ENCODE measurements around the gene NALCN.

Gene NALCN

DNA sequence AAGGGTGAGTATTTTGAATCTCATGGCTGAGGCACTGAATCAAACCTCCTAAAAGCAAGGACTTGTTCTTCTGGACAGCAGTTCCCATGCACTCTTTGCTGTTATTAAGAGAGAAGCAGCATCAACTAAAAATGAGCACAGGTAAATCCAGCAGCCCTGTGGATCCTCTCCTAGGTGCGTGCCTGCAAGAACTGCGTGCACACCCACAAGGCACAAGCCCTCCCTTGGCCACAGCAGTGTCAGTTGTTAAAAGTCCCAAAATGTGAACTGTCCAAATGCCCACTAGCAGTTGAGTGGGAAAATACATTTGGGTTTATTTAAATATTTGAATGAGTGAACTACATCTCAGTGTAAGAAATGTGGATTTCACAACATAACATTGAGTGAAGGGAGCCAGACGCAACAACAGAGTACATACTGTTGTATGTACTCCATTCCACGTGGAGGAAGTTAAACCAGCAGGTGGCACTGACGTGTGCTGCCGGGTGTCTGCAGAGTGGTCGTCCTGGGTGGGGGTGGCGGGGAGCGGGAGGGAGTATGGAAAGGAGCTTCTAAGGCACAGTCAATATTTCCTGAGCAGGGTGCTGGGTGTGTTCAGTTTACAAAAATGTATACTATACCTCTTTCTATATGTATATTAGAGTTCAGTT lies 266.4 kb downstream of the NALCN start:
- H3K14ac ChIP-seq (ENCODE audit: low read length in 2 of 2): no peak overlapping the region
- H4K8ac ChIP-seq (ENCODE audit: low read length): peak overlapping the region; percentile 42
- DNase-seq: peak; percentile 32
- H2AK5ac ChIP-seq (ENCODE audit: low read length, severe bottlenecking): no peak overlapping the region
- H4K91ac ChIP-seq (ENCODE audit: low read length): no peak overlapping the region
- no peak overlapping the region for H3K18ac ChIP-seq (ENCODE audit: low read depth in 1 of 2, low read length in 2 of 2)
- H3K9ac ChIP-seq (ENCODE audit: low read length): no peak overlapping the region
- peaks cover 3% of the 10 kb centered on the region for H3K4me1 ChIP-seq (ENCODE audit: control insufficient read depth, insufficient read depth, low read depth, low read length)
- H3K79me1 ChIP-seq (replicated peaks; ENCODE audit: low read length, poor library complexity, severe bottlenecking): no peaks in the 10 kb centered on the region
- no peak overlapping the region for H3K4me2 ChIP-seq (ENCODE audit: low read length, poor library complexity, severe bottlenecking)
- no peak overlapping the region for H2BK5ac ChIP-seq (ENCODE audit: low read depth, low read length, poor library complexity, severe bottlenecking)
- no peak overlapping the region for H3K23ac ChIP-seq (ENCODE audit: low read length in 2 of 2)
- 49% methylated on average over 6 of the region's 9 CpGs for WGBS
- no peak overlapping the region for H3K4ac ChIP-seq (ENCODE audit: low read depth in 1 of 2, low read length in 2 of 2)
- no peak overlapping the region for H2AFZ ChIP-seq (ENCODE audit: low read depth, low read length)
- no peak overlapping the region for H2BK120ac ChIP-seq (ENCODE audit: low read depth, low read length)
- H3K27me3 ChIP-seq (ENCODE audit: control insufficient read depth in 1 of 2, insufficient read depth in 1 of 2, low read length in 2 of 2): no peaks in the 10 kb centered on the region
- H3K9me3 ChIP-seq (ENCODE audit: control insufficient read depth, low read length): no peaks in the 10 kb centered on the region
- H3K36me3 ChIP-seq (ENCODE audit: control insufficient read depth in 1 of 2, insufficient read depth in 2 of 2, low read depth in 1 of 2, low read length in 2 of 2): no peaks in the 10 kb centered on the region
- H2BK15ac ChIP-seq (ENCODE audit: low read depth, poor library complexity, severe bottlenecking): no peak overlapping the region
- no peak overlapping the region for H3K4me3 ChIP-seq (ENCODE audit: insufficient read depth in 1 of 2, low read depth in 1 of 2, low read length in 2 of 2)
- no peak overlapping the region for H3K27ac ChIP-seq (ENCODE audit: low read length, poor library complexity, severe bottlenecking)
- no peak overlapping the region for H2BK12ac ChIP-seq (ENCODE audit: low read length in 2 of 2)

DNA sequence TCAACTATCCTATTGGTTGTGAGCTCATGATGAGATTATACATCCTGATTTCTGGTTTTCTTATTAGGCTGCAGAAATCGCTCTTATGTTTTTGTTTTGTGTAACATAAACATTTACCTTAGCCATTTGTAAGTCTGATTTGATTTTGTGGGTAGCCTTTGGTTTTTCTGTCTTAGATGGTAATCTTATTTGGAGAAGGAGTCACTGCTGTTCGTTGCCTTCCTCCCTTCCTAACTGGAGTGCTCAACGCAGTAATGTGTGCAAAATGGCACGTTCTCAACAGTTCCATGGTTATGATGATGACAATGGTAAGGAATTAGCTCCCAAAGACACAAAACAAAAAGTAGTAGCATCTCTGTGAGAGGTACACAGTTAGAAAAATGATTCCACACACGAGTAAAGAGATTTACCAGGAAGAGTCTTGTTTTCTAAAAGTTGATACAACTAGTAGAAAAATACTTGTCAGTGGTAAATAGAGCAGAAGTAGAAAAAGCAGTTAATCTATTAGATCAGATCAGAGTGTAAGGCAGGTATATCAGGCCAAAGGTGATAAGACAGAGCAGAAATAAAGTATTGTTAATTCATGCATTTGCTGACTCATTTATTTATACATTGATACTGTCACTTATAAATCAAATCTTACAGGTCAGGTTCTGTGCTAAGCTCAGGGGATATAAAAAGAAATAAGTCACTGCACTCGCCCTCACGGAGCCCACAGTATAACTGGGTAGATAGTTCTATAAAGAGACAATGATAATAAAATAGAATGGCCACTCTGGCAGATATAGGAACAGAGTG lies 270.0 kb downstream of the NALCN start:
- no peak for DNase-seq
- H3K4me1 ChIP-seq (ENCODE audit: control insufficient read depth, insufficient read depth, low read depth, low read length): peaks cover 3% of the 10 kb centered on the region
- H2AFZ ChIP-seq (ENCODE audit: low read depth, low read length): no peak overlapping the region
- WGBS: 81% methylated on average over 7 of the region's 7 CpGs
- no peak overlapping the region for H3K18ac ChIP-seq (ENCODE audit: low read depth in 1 of 2, low read length in 2 of 2)
- H3K23ac ChIP-seq (ENCODE audit: low read length in 2 of 2): no peak overlapping the region
- H2BK12ac ChIP-seq (ENCODE audit: low read length in 2 of 2): no peak overlapping the region
- no peaks in the 10 kb centered on the region for H3K79me1 ChIP-seq (replicated peaks; ENCODE audit: low read length, poor library complexity, severe bottlenecking)
- H4K91ac ChIP-seq (ENCODE audit: low read length): no peak overlapping the region
- H3K36me3 ChIP-seq (ENCODE audit: control insufficient read depth in 1 of 2, insufficient read depth in 2 of 2, low read depth in 1 of 2, low read length in 2 of 2): no peaks in the 10 kb centered on the region
- no peak overlapping the region for H2AK5ac ChIP-seq (ENCODE audit: low read length, severe bottlenecking)
- H3K4me3 ChIP-seq (ENCODE audit: insufficient read depth in 1 of 2, low read depth in 1 of 2, low read length in 2 of 2): no peak overlapping the region
- no peak overlapping the region for H3K14ac ChIP-seq (ENCODE audit: low read length in 2 of 2)
- H3K27ac ChIP-seq (ENCODE audit: low read length, poor library complexity, severe bottlenecking): no peak overlapping the region
- H3K9me3 ChIP-seq (ENCODE audit: control insufficient read depth, low read length): no peaks in the 10 kb centered on the region
- H2BK15ac ChIP-seq (ENCODE audit: low read depth, poor library complexity, severe bottlenecking): no peak overlapping the region
- no peak overlapping the region for H3K4me2 ChIP-seq (ENCODE audit: low read length, poor library complexity, severe bottlenecking)
- H4K8ac ChIP-seq (ENCODE audit: low read length): no peak overlapping the region
- H2BK5ac ChIP-seq (ENCODE audit: low read depth, low read length, poor library complexity, severe bottlenecking): no peak overlapping the region
- H3K27me3 ChIP-seq (ENCODE audit: control insufficient read depth in 1 of 2, insufficient read depth in 1 of 2, low read length in 2 of 2): no peaks in the 10 kb centered on the region
- no peak overlapping the region for H3K4ac ChIP-seq (ENCODE audit: low read depth in 1 of 2, low read length in 2 of 2)
- H3K9ac ChIP-seq (ENCODE audit: low read length): no peak overlapping the region
- no peak overlapping the region for H2BK120ac ChIP-seq (ENCODE audit: low read depth, low read length)

DNA sequence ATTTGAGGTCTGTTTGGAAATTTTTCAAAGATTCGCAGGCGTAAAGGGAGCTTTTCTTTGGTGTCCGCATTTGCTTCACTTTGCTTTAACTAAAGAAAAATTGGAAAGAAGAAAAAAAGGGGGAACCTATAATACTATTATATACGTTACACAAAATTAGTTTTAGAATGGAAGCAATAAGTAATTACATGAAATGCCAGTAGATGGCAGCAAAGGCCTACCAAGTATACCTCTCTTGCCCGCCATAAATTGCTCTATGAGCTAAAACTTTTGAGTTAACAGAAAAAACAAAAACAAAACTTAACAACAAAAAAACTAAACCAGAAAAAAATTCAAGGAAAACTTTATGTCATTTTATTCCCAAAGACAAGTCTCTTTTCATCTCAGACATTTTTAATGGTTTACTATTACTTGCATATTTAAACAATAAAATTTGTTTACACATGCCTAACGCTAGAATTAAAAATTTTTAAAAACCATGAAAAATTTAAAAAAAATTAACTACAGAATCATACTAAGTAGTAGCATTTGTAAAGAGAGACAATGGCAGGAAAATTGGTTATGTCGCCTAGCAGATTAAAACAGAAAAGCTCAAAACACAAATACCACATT lies 271.4 kb downstream of the NALCN start:
- H2BK120ac ChIP-seq (ENCODE audit: low read depth, low read length): no peak overlapping the region
- H3K9me3 ChIP-seq (ENCODE audit: control insufficient read depth, low read length): no peaks in the 10 kb centered on the region
- H4K91ac ChIP-seq (ENCODE audit: low read length): no peak overlapping the region
- no peaks in the 10 kb centered on the region for H3K79me1 ChIP-seq (replicated peaks; ENCODE audit: low read length, poor library complexity, severe bottlenecking)
- DNase-seq: peak; percentile 57
- H3K14ac ChIP-seq (ENCODE audit: low read length in 2 of 2): no peak overlapping the region
- no peak overlapping the region for H4K8ac ChIP-seq (ENCODE audit: low read length)
- H2AK5ac ChIP-seq (ENCODE audit: low read length, severe bottlenecking): no peak overlapping the region
- H3K18ac ChIP-seq (ENCODE audit: low read depth in 1 of 2, low read length in 2 of 2): no peak overlapping the region
- H2BK15ac ChIP-seq (ENCODE audit: low read depth, poor library complexity, severe bottlenecking): no peak overlapping the region
- 3% methylated on average over 3 of the region's 7 CpGs for WGBS
- no peak overlapping the region for H2BK12ac ChIP-seq (ENCODE audit: low read length in 2 of 2)
- no peak overlapping the region for H3K9ac ChIP-seq (ENCODE audit: low read length)
- no peak overlapping the region for H2AFZ ChIP-seq (ENCODE audit: low read depth, low read length)
- peaks cover 1% of the 10 kb centered on the region for H3K4me1 ChIP-seq (ENCODE audit: control insufficient read depth, insufficient read depth, low read depth, low read length)
- no peaks in the 10 kb centered on the region for H3K36me3 ChIP-seq (ENCODE audit: control insufficient read depth in 1 of 2, insufficient read depth in 2 of 2, low read depth in 1 of 2, low read length in 2 of 2)
- no peak overlapping the region for H3K23ac ChIP-seq (ENCODE audit: low read length in 2 of 2)
- no peak overlapping the region for H3K27ac ChIP-seq (ENCODE audit: low read length, poor library complexity, severe bottlenecking)
- H3K4me2 ChIP-seq (ENCODE audit: low read length, poor library complexity, severe bottlenecking): no peak overlapping the region
- H3K4me3 ChIP-seq (ENCODE audit: insufficient read depth in 1 of 2, low read depth in 1 of 2, low read length in 2 of 2): no peak overlapping the region
- no peak overlapping the region for H3K4ac ChIP-seq (ENCODE audit: low read depth in 1 of 2, low read length in 2 of 2)
- no peak overlapping the region for H2BK5ac ChIP-seq (ENCODE audit: low read depth, low read length, poor library complexity, severe bottlenecking)
- no peaks in the 10 kb centered on the region for H3K27me3 ChIP-seq (ENCODE audit: control insufficient read depth in 1 of 2, insufficient read depth in 1 of 2, low read length in 2 of 2)

DNA sequence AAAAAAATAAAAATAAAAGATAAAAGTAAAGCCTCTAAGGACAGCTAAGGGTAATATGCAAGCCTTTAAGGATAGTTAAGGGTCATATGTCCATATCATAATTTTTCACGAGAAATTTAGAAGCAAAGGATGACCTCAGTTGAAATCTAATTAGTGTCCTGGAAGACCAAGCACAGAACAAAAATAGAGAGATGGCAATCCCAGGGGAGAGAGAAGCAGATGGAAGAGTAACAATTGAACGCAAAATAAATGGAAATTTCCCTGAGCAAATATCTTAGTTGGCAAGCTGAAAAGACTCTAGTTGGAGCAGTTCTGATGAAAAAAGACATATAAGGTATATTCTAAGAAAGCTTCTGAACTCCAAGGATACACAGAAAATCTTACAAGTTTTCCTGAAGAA lies 275.4 kb downstream of the NALCN start:
- Histone ChIP-seq H2BK120ac (ENCODE audit: low read depth, low read length) (no peak overlapping the region), H3K27ac (ENCODE audit: low read length, poor library complexity, severe bottlenecking) (no peak overlapping the region), H2BK5ac (ENCODE audit: low read depth, low read length, poor library complexity, severe bottlenecking) (no peak overlapping the region), H3K9me3 (ENCODE audit: control insufficient read depth, low read length) (no peaks in the 10 kb centered on the region), H2AFZ (ENCODE audit: low read depth, low read length) (no peak overlapping the region), H3K14ac (ENCODE audit: low read length in 2 of 2) (no peak overlapping the region), H3K4me1 (ENCODE audit: control insufficient read depth, insufficient read depth, low read depth, low read length) (no peaks in the 10 kb centered on the region), H4K91ac (ENCODE audit: low read length) (no peak overlapping the region), H3K4me2 (ENCODE audit: low read length, poor library complexity, severe bottlenecking) (no peak overlapping the region), H3K18ac (ENCODE audit: low read depth in 1 of 2, low read length in 2 of 2) (no peak overlapping the region), H2BK12ac (ENCODE audit: low read length in 2 of 2) (no peak overlapping the region), H3K27me3 (ENCODE audit: control insufficient read depth in 1 of 2, insufficient read depth in 1 of 2, low read length in 2 of 2) (peaks cover 0 to 6% of the 10 kb centered on the region in 2 experiments), H3K4ac (ENCODE audit: low read depth in 1 of 2, low read length in 2 of 2) (no peak overlapping the region), H3K79me1 (replicated peaks; ENCODE audit: low read length, poor library complexity, severe bottlenecking) (no peaks in the 10 kb centered on the region), H3K4me3 (ENCODE audit: insufficient read depth in 1 of 2, low read depth in 1 of 2, low read length in 2 of 2) (no peak overlapping the region), H3K36me3 (ENCODE audit: control insufficient read depth in 1 of 2, insufficient read depth in 2 of 2, low read depth in 1 of 2, low read length in 2 of 2) (no peaks in the 10 kb centered on the region), H3K9ac (ENCODE audit: low read length) (no peak overlapping the region), H2BK15ac (ENCODE audit: low read depth, poor library complexity, severe bottlenecking) (no peak overlapping the region), H4K8ac (ENCODE audit: low read length) (no peak overlapping the region), H3K23ac (ENCODE audit: low read length in 2 of 2) (no peak overlapping the region), H2AK5ac (ENCODE audit: low read length, severe bottlenecking) (no peak overlapping the region)
- no peak for DNase-seq
- WGBS: 100% methylated on average over 2 of the region's 2 CpGs

Data from mesenchymal stem cell (in vitro differentiated cells and primary cell).